Trophoblast cell (in vitro differentiated cells and primary cell): ENCODE measurements around the gene ANKRD42.

ENCODE experiments used
- DNase-seq, 2 donors: peaks; one replicate each; pipeline ENCODE4 v3.0.0-alpha.2; 2016
- H2AFZ ChIP-seq: 2 replicates; pipeline ENCODE4 v1.6.1; 2013; ENCODE audit warnings: low read length, moderate library complexity, mild to moderate bottlenecking; ENCODE audit not compliant: insufficient read depth, poor library complexity
- H2AK5ac ChIP-seq: 2 replicates; pipeline ENCODE4 v1.6.1; 2013; ENCODE audit warnings: mild to moderate bottlenecking, low read length
- H2BK120ac ChIP-seq: 2 replicates; pipeline ENCODE4 v1.6.1; 2013; ENCODE audit warnings: low read length, mild to moderate bottlenecking, moderate library complexity; ENCODE audit not compliant: insufficient read depth, poor library complexity
- H2BK12ac ChIP-seq: 2 replicates; pipeline ENCODE4 v1.6.1; 2013; ENCODE audit warnings: mild to moderate bottlenecking, low read length, moderate library complexity
- H2BK5ac ChIP-seq: 2 replicates; pipeline ENCODE4 v1.6.1; 2013; ENCODE audit warnings: low read length, low read depth, moderate library complexity, mild to moderate bottlenecking; ENCODE audit not compliant: poor library complexity
- H3K14ac ChIP-seq: 2 replicates; pipeline ENCODE4 v1.6.1; 2013; ENCODE audit warnings: mild to moderate bottlenecking, low read length
- H3K18ac ChIP-seq: 2 replicates; pipeline ENCODE4 v1.6.1; 2013; ENCODE audit warnings: mild to moderate bottlenecking, low read length
- H3K23ac ChIP-seq: 2 replicates; pipeline ENCODE4 v1.6.1; 2013; ENCODE audit warnings: low read length
- H3K27ac ChIP-seq: 2 replicates; pipeline ENCODE4 v1.5.1; 2013; ENCODE audit warnings: low read depth, mild to moderate bottlenecking, inconsistent platforms, low read length, moderate library complexity
- H3K27me3 ChIP-seq: 2 replicates; pipeline ENCODE4 v1.6.1; 2013; ENCODE audit warnings: inconsistent platforms, mild to moderate bottlenecking, low read length, moderate library complexity; ENCODE audit not compliant: insufficient read depth
- H3K36me3 ChIP-seq, 2 experiments: 1 replicate in 1 of 2; 2 replicates in 1 of 2; pipeline ENCODE4 v1.6.1; 2013; ENCODE audit warnings: low read length in 2 of 2, mild to moderate bottlenecking in 2 of 2, moderate library complexity in 1 of 2; ENCODE audit not compliant: insufficient read depth in 2 of 2, control insufficient read depth in 1 of 2
- H3K4ac ChIP-seq: 2 replicates; pipeline ENCODE4 v1.6.1; 2013; ENCODE audit warnings: low read depth, mild to moderate bottlenecking, low read length, moderate library complexity
- H3K4me1 ChIP-seq, 2 experiments: 1 replicate in 1 of 2; 2 replicates in 1 of 2; pipeline ENCODE4 v1.6.1; 2013; ENCODE audit warnings: low read length in 2 of 2, mild to moderate bottlenecking in 2 of 2, moderate library complexity in 1 of 2; ENCODE audit not compliant: insufficient read depth in 2 of 2, control insufficient read depth in 1 of 2
- H3K4me2 ChIP-seq: 2 replicates; pipeline ENCODE4 v1.6.1; 2013; ENCODE audit warnings: inconsistent platforms, mild to moderate bottlenecking, low read length, moderate library complexity
- H3K4me3 ChIP-seq: 2 replicates; pipeline ENCODE4 v1.5.1; 2013; ENCODE audit warnings: mild to moderate bottlenecking, low read depth, low read length, inconsistent platforms
- H3K79me1 ChIP-seq: one replicate; pipeline ENCODE4 v1.6.1; 2013; ENCODE audit warnings: low read length
- H3K79me2 ChIP-seq: 2 replicates; pipeline ENCODE4 v1.6.1; 2013; ENCODE audit warnings: low read length, mild to moderate bottlenecking; ENCODE audit not compliant: control insufficient read depth, insufficient read depth, poor library complexity
- H3K9ac ChIP-seq: 2 replicates; pipeline ENCODE4 v1.6.1; 2013; ENCODE audit warnings: mild to moderate bottlenecking, low read length
- H3K9me3 ChIP-seq: 2 replicates; pipeline ENCODE4 v1.6.1; 2013; ENCODE audit warnings: low read depth, mild to moderate bottlenecking, control low read depth, inconsistent platforms, low read length; ENCODE audit not compliant: insufficient read depth
- H4K12ac ChIP-seq: 2 replicates; pipeline ENCODE4 v1.6.1; 2013; ENCODE audit warnings: low read depth, mild to moderate bottlenecking, low read length, moderate library complexity
- H4K8ac ChIP-seq: 2 replicates; pipeline ENCODE4 v1.6.1; 2013; ENCODE audit warnings: low read depth, mild to moderate bottlenecking, low read length, moderate library complexity
- H4K91ac ChIP-seq: one replicate; pipeline ENCODE4 v1.6.1; 2013; ENCODE audit warnings: low read depth, mild to moderate bottlenecking, low read length, moderate library complexity
- WGBS: extraction: QIAGEN DNeasy Blood & Tissue Kit; methylation state at CpG from one replicate; pipeline ENCODE4 v1.1.7; 2013; ENCODE audit warnings: missing lambda C conversion rate; ENCODE audit not compliant: insufficient read length, insufficient coverage; ENCODE audit errors: extremely low coverage; 5-methylcytosine and 5-hydroxymethylcytosine counted together

The ANKRD42 gene

GRCh38 chr11:83157594-83158356, 35.7 kb upstream of the ANKRD42 start:
- Histone ChIP-seq H2BK5ac (peak overlapping the region; percentile 82), H2BK120ac (peak overlapping the region; percentile 48), H3K79me2 (peaks cover 16% of the 10 kb centered on the region), H2AK5ac (peak overlapping the region; percentile 70), H2BK12ac (no peak overlapping the region), H3K9ac (peak overlapping the region; percentile 98), H3K79me1 (peaks cover 17% of the 10 kb centered on the region), H4K91ac (peak overlapping the region; percentile 88), H3K9me3 (no peaks in the 10 kb centered on the region), H3K18ac (peak overlapping the region; percentile 90), H4K8ac (peak overlapping the region; percentile 83), H3K23ac (peak overlapping the region; percentile 76), H3K4me1 (peaks cover 4 to 6% of the 10 kb centered on the region in 2 experiments), H2AFZ (peak overlapping the region; percentile 8), H3K27me3 (no peaks in the 10 kb centered on the region), H4K12ac (peak overlapping the region; percentile 15), H3K14ac (peak overlapping the region; percentile 85), H3K36me3 (peaks cover under 1 to 2% of the 10 kb centered on the region in 2 experiments), H3K4ac (peak overlapping the region; percentile 81), H3K27ac (peak overlapping the region; percentile 97), H3K4me2 (peak overlapping the region; percentile 86), H3K4me3 (peak overlapping the region; percentile 93)
- DNase-seq = peak; percentile 19 to 41
- WGBS = no CpG with 5 or more reads among the region's 18 CpGs

GRCh38 chr11:83158357-83158786, 35.1 kb upstream of the ANKRD42 start:
- H3K14ac ChIP-seq = no peak overlapping the region
- H2BK5ac ChIP-seq = no peak overlapping the region
- H3K79me2 ChIP-seq = peaks cover 16% of the 10 kb centered on the region
- H4K12ac ChIP-seq = no peak overlapping the region
- H2AK5ac ChIP-seq = no peak overlapping the region
- no peak overlapping the region for H2AFZ ChIP-seq
- no peak overlapping the region for H4K8ac ChIP-seq
- peak overlapping the region; percentile 53 for H3K4ac ChIP-seq
- peaks cover 17% of the 10 kb centered on the region for H3K79me1 ChIP-seq
- no CpG with 5 or more reads among the region's 5 CpGs for WGBS
- peak overlapping the region; percentile 93 for H3K4me3 ChIP-seq
- peaks cover 2% of the 10 kb centered on the region in 2 experiments for H3K36me3 ChIP-seq
- H3K9me3 ChIP-seq = no peaks in the 10 kb centered on the region
- peaks cover 4 to 6% of the 10 kb centered on the region in 2 experiments for H3K4me1 ChIP-seq
- peak overlapping the region; percentile 90 for H3K9ac ChIP-seq
- peak in 1 of 2 donors; percentile 32 for DNase-seq
- H3K27me3 ChIP-seq = no peaks in the 10 kb centered on the region
- H2BK12ac ChIP-seq = no peak overlapping the region
- no peak overlapping the region for H3K18ac ChIP-seq
- H3K27ac ChIP-seq = peak overlapping the region; percentile 97
- H4K91ac ChIP-seq = no peak overlapping the region
- no peak overlapping the region for H3K23ac ChIP-seq
- H3K4me2 ChIP-seq = peak overlapping the region; percentile 86
- H2BK120ac ChIP-seq = no peak overlapping the region

GRCh38 chr11:83158965-83159901, 34.3 kb upstream of the ANKRD42 start:
- no peak overlapping the region for H4K12ac ChIP-seq
- no peaks in the 10 kb centered on the region for H3K9me3 ChIP-seq
- peak overlapping the region; percentile 56 for H3K9ac ChIP-seq
- peak overlapping the region; percentile 58 for H3K23ac ChIP-seq
- H3K79me1 ChIP-seq = peaks cover 17% of the 10 kb centered on the region
- H2BK12ac ChIP-seq = no peak overlapping the region
- H3K4me1 ChIP-seq = peaks cover 4 to 6% of the 10 kb centered on the region in 2 experiments
- H2AFZ ChIP-seq = no peak overlapping the region
- H3K4me3 ChIP-seq = no peak overlapping the region
- H3K18ac ChIP-seq = no peak overlapping the region
- H3K27me3 ChIP-seq = no peaks in the 10 kb centered on the region
- H3K79me2 ChIP-seq = peaks cover 16% of the 10 kb centered on the region
- H3K14ac ChIP-seq = no peak overlapping the region
- no peak overlapping the region for H2BK120ac ChIP-seq
- no peak overlapping the region for H4K91ac ChIP-seq
- no peak overlapping the region for H4K8ac ChIP-seq
- H2AK5ac ChIP-seq = no peak overlapping the region
- H3K36me3 ChIP-seq = peaks cover 2 to 4% of the 10 kb centered on the region in 2 experiments
- H2BK5ac ChIP-seq = no peak overlapping the region
- peak in 1 of 2 donors; percentile 22 for DNase-seq
- H3K4ac ChIP-seq = peak overlapping the region; percentile 95
- no peak overlapping the region for H3K27ac ChIP-seq
- H3K4me2 ChIP-seq = peak overlapping the region; percentile 79
- no CpG with 5 or more reads among the region's 15 CpGs for WGBS
